Caco-2 (cell line): ENCODE data around the gene FN1. TPM values are rescaled to one million over a fixed set of nuclear protein-coding genes. Genes with fewer than 3 reads are reported as not detected.
A peak's percentile ranks its signal among the peaks of the same experiment; 100 is the strongest.

Source experiments
- BruUV-seq: library from RNA; stranded (reverse); fragments of 400-500 nt; replicated peaks from 2 replicates; lab custom pipeline; 2021; lab: Mats Ljungman, UMichigan
- CTCF ChIA-PET: fragments of 300-600 bp; sonication (Branson Sonifier 250); formaldehyde crosslinking; loops from one replicate; lab custom pipeline; 2022; ENCODE audit warnings: antibody characterized with exemption; lab: Charles Lee
- POLR2A ChIA-PET: fragments of 300-600 bp; sonication (Branson Sonifier 250); formaldehyde crosslinking; loops from one replicate; lab custom pipeline; 2022; ENCODE audit warnings: antibody characterized with exemption; lab: Charles Lee
- DNase-seq, 2 experiments: peaks; one replicate each; pipeline versions ENCODE4 v3.0.0 to v3.0.0-alpha.2; 2020 to 2022
- H3K27me3 ChIP-seq: replicated peaks from 2 replicates; pipeline ENCODE4 v1.6.0; 2011; ENCODE audit warnings: low read length; ENCODE audit not compliant: control insufficient read depth, insufficient read depth
- H3K36me3 ChIP-seq: 2 replicates; pipeline ENCODE4 v1.5.1; 2011; ENCODE audit warnings: low read length; ENCODE audit not compliant: control insufficient read depth, insufficient read depth
- H3K4me1 ChIP-seq: fragments of 250-450 bp; sonication (Bioruptor Pico); 2 replicates; pipeline ENCODE4 v1.5.1; 2020; ENCODE audit warnings: mild to moderate bottlenecking
- H3K4me3 ChIP-seq: 2 replicates; pipeline ENCODE4 v1.5.1; 2011; ENCODE audit warnings: low read depth, mild to moderate bottlenecking, control low read depth, low read length
- H3K9me3 ChIP-seq: fragments of 250-450 bp; sonication (Bioruptor Pico); 2 replicates; pipeline ENCODE4 v1.5.1; 2020; ENCODE audit warnings: mild to moderate bottlenecking, moderate library complexity
- H3K27ac Mint-ChIP-seq: one replicate; pipeline ENCODE4 v1.8.0; 2022; ENCODE audit warnings: mixed read lengths; ENCODE audit not compliant: unreplicated experiment
- H3K27me3 Mint-ChIP-seq: one replicate; pipeline ENCODE4 v1.8.0; 2022; ENCODE audit warnings: mixed read lengths; ENCODE audit not compliant: insufficient read depth, unreplicated experiment
- H3K36me3 Mint-ChIP-seq: one replicate; pipeline ENCODE4 v1.8.0; 2022; ENCODE audit warnings: mild to moderate bottlenecking, mixed read lengths; ENCODE audit not compliant: insufficient read depth, unreplicated experiment
- H3K4me1 Mint-ChIP-seq: one replicate; pipeline ENCODE4 v1.8.0; 2022; ENCODE audit warnings: low read depth, mixed read lengths; ENCODE audit not compliant: unreplicated experiment
- H3K4me3 Mint-ChIP-seq: one replicate; pipeline ENCODE4 v1.8.0; 2022; ENCODE audit warnings: mild to moderate bottlenecking, moderate library complexity, mixed read lengths; ENCODE audit not compliant: unreplicated experiment
- H3K9me3 Mint-ChIP-seq: one replicate; pipeline ENCODE4 v1.8.0; 2022; ENCODE audit warnings: mixed read lengths; ENCODE audit not compliant: unreplicated experiment
- intact Hi-C: fragments of 100-400 bp; cut with micrococcal nuclease; formaldehyde crosslinking; loops from one replicate; pipeline ENCODE4 v1.10.0; 2022; ENCODE audit not compliant: unreplicated experiment
- total RNA-seq: library from RNA; stranded (reverse); gene quantifications from 2 replicates; pipeline ENCODE4 v1.2.3, GENCODE V29; 2022
- TF ChIP-seq, protein P1 (sequence below), 2 experiments: fragments of 200-600 bp in 1 of 2; IDR thresholded peaks; 1 replicate in 1 of 2; 2 replicates in 1 of 2; pipeline versions ENCODE4 v1.5.1 to v1.8.0; 2011 to 2022; ENCODE audit warnings: antibody characterized with exemption in 1 of 2, control low read depth in 1 of 2, inconsistent platforms in 1 of 2, low read depth in 1 of 2, low read length in 1 of 2, mild to moderate bottlenecking in 1 of 2, moderate library complexity in 1 of 2; ENCODE audit not compliant: insufficient read depth in 1 of 2, severe bottlenecking in 1 of 2, unreplicated experiment in 1 of 2

The FN1 gene
- total RNA-seq, 1 experiment from 2014 or later, result 3,805 TPM

GRCh38 chr2:215388002-215388728 is 47.7 kb downstream of the FN1 start:
- Mint-ChIP-seq H3K4me3 (no peak overlapping the region), H3K9me3 (no peaks in the 10 kb centered on the region), H3K36me3 (peaks cover 100% of the 10 kb centered on the region), H3K27ac (no peak overlapping the region), H3K4me1 (peaks cover 18% of the 10 kb centered on the region), H3K27me3 (no peaks in the 10 kb centered on the region)
- intact Hi-C loops, result no loop called here
- BruUV-seq, result no TSS peak
- Histone ChIP-seq H3K4me1 (no peaks in the 10 kb centered on the region), H3K27me3 (no peaks in the 10 kb centered on the region), H3K36me3 (peaks cover 12% of the 10 kb centered on the region), H3K9me3 (no peaks in the 10 kb centered on the region), H3K4me3 (no peak overlapping the region)
- TF ChIP-seq, protein P1, sequence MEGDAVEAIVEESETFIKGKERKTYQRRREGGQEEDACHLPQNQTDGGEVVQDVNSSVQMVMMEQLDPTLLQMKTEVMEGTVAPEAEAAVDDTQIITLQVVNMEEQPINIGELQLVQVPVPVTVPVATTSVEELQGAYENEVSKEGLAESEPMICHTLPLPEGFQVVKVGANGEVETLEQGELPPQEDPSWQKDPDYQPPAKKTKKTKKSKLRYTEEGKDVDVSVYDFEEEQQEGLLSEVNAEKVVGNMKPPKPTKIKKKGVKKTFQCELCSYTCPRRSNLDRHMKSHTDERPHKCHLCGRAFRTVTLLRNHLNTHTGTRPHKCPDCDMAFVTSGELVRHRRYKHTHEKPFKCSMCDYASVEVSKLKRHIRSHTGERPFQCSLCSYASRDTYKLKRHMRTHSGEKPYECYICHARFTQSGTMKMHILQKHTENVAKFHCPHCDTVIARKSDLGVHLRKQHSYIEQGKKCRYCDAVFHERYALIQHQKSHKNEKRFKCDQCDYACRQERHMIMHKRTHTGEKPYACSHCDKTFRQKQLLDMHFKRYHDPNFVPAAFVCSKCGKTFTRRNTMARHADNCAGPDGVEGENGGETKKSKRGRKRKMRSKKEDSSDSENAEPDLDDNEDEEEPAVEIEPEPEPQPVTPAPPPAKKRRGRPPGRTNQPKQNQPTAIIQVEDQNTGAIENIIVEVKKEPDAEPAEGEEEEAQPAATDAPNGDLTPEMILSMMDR (IDR thresholded peaks at IDR 0.05; ENCODE audit: insufficient read depth in 1 of 2, low read depth in 1 of 2, low read length in 1 of 2, severe bottlenecking in 1 of 2, unreplicated experiment in 1 of 2), result no peak
- ChIA-PET POLR2A (no interaction called here), CTCF (no interaction called here)
- DNase-seq, result no peak

DNA sequence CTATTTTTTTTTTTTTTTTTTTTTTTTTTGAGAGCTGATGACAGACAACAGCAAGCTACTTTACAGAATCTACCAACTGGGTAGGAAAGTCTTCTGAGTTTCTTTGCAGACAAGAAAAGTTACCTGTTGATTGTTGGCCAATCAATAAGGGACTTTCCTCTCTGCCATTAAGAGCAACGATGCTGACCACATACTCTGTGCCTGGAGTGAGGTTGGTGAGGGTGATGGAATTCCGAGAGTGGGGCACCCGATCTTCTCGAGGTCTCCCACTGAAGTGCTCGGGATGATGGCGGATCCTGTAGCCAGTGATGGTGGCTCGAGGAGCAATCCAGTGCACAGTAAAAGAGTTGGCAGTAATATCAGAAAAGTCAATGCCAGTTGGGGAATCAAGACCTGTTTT is 49.3 kb downstream of the FN1 start:
- TF ChIP-seq, protein P1 (IDR thresholded peaks at IDR 0.05; ENCODE audit: insufficient read depth in 1 of 2, low read depth in 1 of 2, low read length in 1 of 2, severe bottlenecking in 1 of 2, unreplicated experiment in 1 of 2), result no peak
- Histone ChIP-seq H3K4me1 (no peaks in the 10 kb centered on the region), H3K27me3 (no peaks in the 10 kb centered on the region), H3K4me3 (no peak overlapping the region), H3K9me3 (no peaks in the 10 kb centered on the region), H3K36me3 (peaks cover 10% of the 10 kb centered on the region)
- H3K27ac Mint-ChIP-seq, result peak overlapping the region; percentile 58
- H3K9me3 Mint-ChIP-seq, result no peaks in the 10 kb centered on the region
- POLR2A ChIA-PET, result interaction anchor here (0.7 kb wide), 1 partner anchor 24 kb away, joined by 9 read pairs; no protein-coding TSS in a partner anchor
- H3K27me3 Mint-ChIP-seq, result no peaks in the 10 kb centered on the region
- DNase-seq, result no peak
- no TSS peak for BruUV-seq
- peaks cover 9% of the 10 kb centered on the region for H3K4me1 Mint-ChIP-seq
- H3K4me3 Mint-ChIP-seq, result no peak overlapping the region
- peaks cover 100% of the 10 kb centered on the region for H3K36me3 Mint-ChIP-seq
- CTCF ChIA-PET, result no interaction called here
- intact Hi-C loops, result no loop called here

DNA sequence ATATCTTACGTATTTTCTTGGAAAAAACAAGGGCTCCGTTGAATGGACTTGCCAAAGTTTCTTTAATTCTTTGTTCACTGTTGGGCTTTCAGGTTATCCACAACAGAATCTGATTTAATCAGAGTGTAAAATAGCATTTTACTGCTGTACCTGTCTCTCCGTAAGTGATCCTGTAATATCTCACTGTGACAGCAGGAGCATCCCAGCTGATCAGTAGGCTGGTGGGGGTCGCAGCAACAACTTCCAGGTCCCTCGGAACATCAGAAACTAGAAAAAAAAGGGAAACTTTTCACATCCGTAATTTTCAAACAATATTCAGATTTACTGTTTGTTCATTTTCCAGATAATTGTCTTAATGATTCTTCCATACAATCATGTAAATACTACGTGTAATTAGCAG is 51.2 kb downstream of the FN1 start:
- H3K4me3 Mint-ChIP-seq, result no peak overlapping the region
- no peaks in the 10 kb centered on the region for H3K4me1 Mint-ChIP-seq
- BruUV-seq, result no TSS peak
- no peaks in the 10 kb centered on the region for H3K27me3 Mint-ChIP-seq
- ChIA-PET POLR2A (no interaction called here), CTCF (no interaction called here)
- Histone ChIP-seq H3K9me3 (no peaks in the 10 kb centered on the region), H3K27me3 (no peaks in the 10 kb centered on the region), H3K36me3 (peaks cover 8% of the 10 kb centered on the region), H3K4me3 (no peak overlapping the region), H3K4me1 (no peaks in the 10 kb centered on the region)
- H3K9me3 Mint-ChIP-seq, result no peaks in the 10 kb centered on the region
- no peak for DNase-seq
- intact Hi-C loops, result no loop called here
- TF ChIP-seq, protein P1 (IDR thresholded peaks at IDR 0.05; ENCODE audit: insufficient read depth in 1 of 2, low read depth in 1 of 2, low read length in 1 of 2, severe bottlenecking in 1 of 2, unreplicated experiment in 1 of 2), result no peak
- no peak overlapping the region for H3K27ac Mint-ChIP-seq
- H3K36me3 Mint-ChIP-seq, result peaks cover 100% of the 10 kb centered on the region
